Thymus (tissue), 14 donors: ENCODE data around the gene SLC12A5. TPM values are rescaled to one million over a fixed set of nuclear protein-coding genes. Genes with fewer than 3 reads are reported as not detected.
"Not testable (repeated sequence)": the region's sequence is repeated elsewhere in the genome, so short reads cannot be mapped to it uniquely, and the experiment has no call there.

Experiments used
- DNase-seq, 9 donors: peaks; one replicate each; pipeline ENCODE4 v3.0.0-alpha.2; 2013; ENCODE audit warnings: low spot score in 9 of 9, low read depth in 6 of 9, missing footprints in 1 of 9
- H3K27ac ChIP-seq, 2 donors: one replicate each; pipeline ENCODE4 v1.5.1; 2013; ENCODE audit warnings: control low read depth in 1 of 2, low read depth in 1 of 2, low read length in 1 of 2, mild to moderate bottlenecking in 1 of 2, moderate library complexity in 1 of 2
- H3K27me3 ChIP-seq, 2 donors: one replicate each; pipeline ENCODE4 v1.5.1; 2013; ENCODE audit warnings: low read length in 1 of 2; ENCODE audit not compliant: control insufficient read depth in 2 of 2, insufficient read depth in 1 of 2
- H3K36me3 ChIP-seq, 2 donors: one replicate each; pipeline ENCODE4 v1.5.1; 2013; ENCODE audit warnings: low read length in 1 of 2, mild to moderate bottlenecking in 1 of 2, moderate library complexity in 1 of 2; ENCODE audit not compliant: control insufficient read depth in 2 of 2, insufficient read depth in 2 of 2
- H3K4me1 ChIP-seq, 2 donors: one replicate each; pipeline ENCODE4 v1.5.1; 2013; ENCODE audit warnings: low read length in 2 of 2; ENCODE audit not compliant: control insufficient read depth in 2 of 2, insufficient read depth in 2 of 2
- H3K4me3 ChIP-seq, 2 donors: one replicate each; pipeline ENCODE4 v1.5.1; 2013; ENCODE audit warnings: low read length in 2 of 2, control low read depth in 1 of 2, mild to moderate bottlenecking in 1 of 2
- H3K9me3 ChIP-seq, 2 donors: one replicate each; pipeline ENCODE4 v1.5.1; 2013; ENCODE audit warnings: low read length in 1 of 2, mild to moderate bottlenecking in 1 of 2; ENCODE audit not compliant: control insufficient read depth in 2 of 2, insufficient read depth in 1 of 2
- WGBS: extraction: QIAGEN DNeasy Blood & Tissue Kit; methylation state at CpG from one replicate; pipeline ENCODE4 v1.1.7; 2013; 5-methylcytosine and 5-hydroxymethylcytosine counted together
- long read RNA-seq, 10 donors: transcript quantifications; one replicate each; lab custom pipeline, GENCODE V29; 2026
- polyA plus RNA-seq: library from polyadenylated mRNA; stranded (reverse); fragments of 200-250 nt; gene quantifications from one replicate; pipeline ENCODE4 v1.2.3, GENCODE V29; 2013
- total RNA-seq: library from RNA; stranded (reverse); fragments of 120-200 nt; gene quantifications from one replicate; pipeline ENCODE4 v1.2.4, GENCODE V29; 2013
- donor health status: healthy.

SLC12A5 gene
- total RNA-seq (0.90 TPM), polyA plus RNA-seq (4.0 TPM)
- long read RNA-seq, donor 1 = 0 reads
- long read RNA-seq, donor 2, partial matches to known transcripts = 0 of 1 reads
- long read RNA-seq, donor 2, other reads (novel, unspliced or antisense) = 0 of 1 reads
- long read RNA-seq, donor 3 = 0 reads
- long read RNA-seq, donor 4, partial matches to known transcripts = 0 of 1 reads
- long read RNA-seq, donor 4, other reads (novel, unspliced or antisense) = 0 of 1 reads
- long read RNA-seq, donor 5, partial matches to known transcripts = 0 of 3 reads
- long read RNA-seq, donor 5, other reads (novel, unspliced or antisense) = 0 of 3 reads
- long read RNA-seq, donor 6 = 0 reads
- long read RNA-seq, donor 7 = 0 reads
- long read RNA-seq, donor 8, partial matches to known transcripts = 0 of 2 reads
- long read RNA-seq, donor 8, other reads (novel, unspliced or antisense) = 0 of 2 reads
- long read RNA-seq, donor 9, partial matches to known transcripts = 0 of 1 reads
- long read RNA-seq, donor 9, other reads (novel, unspliced or antisense) = 0 of 1 reads
- long read RNA-seq, donor 10, partial matches to known transcripts = 0 of 1 reads
- long read RNA-seq, donor 10, other reads (novel, unspliced or antisense) = 0 of 1 reads

GRCh38 chr20:46028772-46029371 is at the start of gene SLC12A5:
TSS of gene SLC12A5 (plus strand) at chr20:46029215. CDS start at chr20:46029345, 130 bp downstream.
- 27% methylated on average over 56 of the region's 56 CpGs for WGBS
- Histone ChIP-seq H3K36me3 (no peaks in the 10 kb centered on the region), H3K4me3 (no peak within 1 kb of the TSS), H3K27ac (no peak within 1 kb of the TSS), H3K9me3 (no peaks in the 10 kb centered on the region), H3K4me1 (no peaks in the 10 kb centered on the region), H3K27me3 (peaks cover 60 to 83% of the 10 kb centered on the region in 2 donors)
- DNase-seq = no peak

- WGBS = 97% methylated on average over 6 of the region's 6 CpGs
- no peak for DNase-seq
Observed at GRCh38 chr20:45981261-45981660, 47.8 kb upstream of the SLC12A5 start.

GRCh38 chr20:45983279-45983743 is 45.7 kb upstream of the SLC12A5 start:
- Histone ChIP-seq H3K4me3 (no peak overlapping the region), H3K27ac (no peak overlapping the region), H3K9me3 (no peaks in the 10 kb centered on the region), H3K4me1 (no peaks in the 10 kb centered on the region), H3K36me3 (no peaks in the 10 kb centered on the region), H3K27me3 (peaks cover 0 to 21% of the 10 kb centered on the region in 2 donors)
- no peak for DNase-seq
- 87% methylated on average over 7 of the region's 7 CpGs for WGBS

More at GRCh38 chr20:45981261-45981660, 47.8 kb upstream of the SLC12A5 start:
- Histone ChIP-seq H3K4me3 (no peak overlapping the region), H3K4me1 (no peaks in the 10 kb centered on the region), H3K36me3 (no peaks in the 10 kb centered on the region), H3K9me3 (no peaks in the 10 kb centered on the region), H3K27ac (no peak overlapping the region), H3K27me3 (peaks cover 0 to 18% of the 10 kb centered on the region in 2 donors)

- 90% methylated on average over 7 of the region's 7 CpGs for WGBS
Observed at GRCh38 chr20:45985573-45985972, 43.4 kb upstream of the SLC12A5 start.

GRCh38 chr20:45987108-45987780 is 41.8 kb upstream of the SLC12A5 start:
- Histone ChIP-seq H3K27me3 (peaks cover 0 to 16% of the 10 kb centered on the region in 2 donors), H3K9me3 (no peaks in the 10 kb centered on the region), H3K4me1 (no peaks in the 10 kb centered on the region), H3K36me3 (no peaks in the 10 kb centered on the region), H3K4me3 (no peak overlapping the region), H3K27ac (no peak overlapping the region)
- peak in 4 of 9 donors; percentile 61 to 71 (median 64) for DNase-seq
- 8% methylated on average over 16 of the region's 16 CpGs for WGBS

More at GRCh38 chr20:45985573-45985972, 43.4 kb upstream of the SLC12A5 start:
- DNase-seq = no peak
- Histone ChIP-seq H3K27ac (no peak overlapping the region), H3K27me3 (peaks cover 0 to 18% of the 10 kb centered on the region in 2 donors), H3K4me3 (no peak overlapping the region), H3K9me3 (no peaks in the 10 kb centered on the region), H3K36me3 (no peaks in the 10 kb centered on the region), H3K4me1 (no peaks in the 10 kb centered on the region)

GRCh38 chr20:45988830-45989229 is 40.2 kb upstream of the SLC12A5 start:
- H3K9me3 ChIP-seq, H3K27ac ChIP-seq, H3K36me3 ChIP-seq, H3K4me1 ChIP-seq, H3K4me3 ChIP-seq, DNase-seq: not testable (repeated sequence)
- 91% methylated on average over 6 of the region's 6 CpGs for WGBS
- peaks cover 2 to 14% of the 10 kb centered on the region in 2 donors for H3K27me3 ChIP-seq

- no peaks in the 10 kb centered on the region for H3K9me3 ChIP-seq
- no peaks in the 10 kb centered on the region for H3K4me1 ChIP-seq
- H3K4me3 ChIP-seq = no peak overlapping the region
- peaks cover 2 to 10% of the 10 kb centered on the region in 2 donors for H3K27me3 ChIP-seq
- H3K27ac ChIP-seq = no peak overlapping the region
- DNase-seq = no peak
- no peaks in the 10 kb centered on the region for H3K36me3 ChIP-seq
- WGBS = 91% methylated on average over 3 of the region's 3 CpGs
Observed at GRCh38 chr20:45991616-45992015, 37.4 kb upstream of the SLC12A5 start.

- peaks cover 2 to 18% of the 10 kb centered on the region in 2 donors for H3K27me3 ChIP-seq
- 81% methylated on average over 12 of the region's 12 CpGs for WGBS
- DNase-seq = no peak
Observed at GRCh38 chr20:45993197-45993951, 35.6 kb upstream of the SLC12A5 start.

More at GRCh38 chr20:45993197-45993951, 35.6 kb upstream of the SLC12A5 start:
- Histone ChIP-seq H3K4me3 (no peak overlapping the region), H3K4me1 (peaks cover 0 to 9% of the 10 kb centered on the region in 2 donors), H3K27ac (no peak overlapping the region), H3K9me3 (no peaks in the 10 kb centered on the region), H3K36me3 (no peaks in the 10 kb centered on the region)
